NCI-H187 treated with DMSO at 0.1 percent for 48 hours (cell line): Measurements from ENCODE around the gene ROS1.
"Not testable (repeated sequence)": the region's sequence is repeated elsewhere in the genome, so short reads cannot be mapped to it uniquely, and the experiment has no call there.

Experiments used
- DNase-seq: peaks from one replicate; lab custom pipeline; 2025; lab: John Stamatoyannopoulos, UW

Gene ROS1

DNA sequence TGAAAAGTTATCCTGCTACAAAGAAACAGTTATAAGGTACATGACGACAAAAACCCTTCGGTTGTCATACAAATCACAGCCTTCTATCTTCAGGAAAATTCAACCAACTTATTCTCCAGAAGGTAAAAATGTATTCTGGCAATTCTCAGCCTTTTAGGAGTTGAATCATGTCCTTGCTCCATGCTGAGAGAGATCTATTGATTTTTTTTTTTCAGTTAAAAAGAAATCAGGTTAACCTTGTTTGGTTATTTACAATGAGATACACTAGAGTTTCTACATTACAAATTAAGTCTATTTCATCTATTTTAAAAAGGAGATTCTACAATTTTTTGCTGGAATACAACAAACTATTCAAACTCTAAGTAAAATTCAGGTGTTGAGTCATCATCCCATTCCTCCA lies 45.4 kb downstream of the ROS1 start:
- DNase-seq, result no peak

DNA sequence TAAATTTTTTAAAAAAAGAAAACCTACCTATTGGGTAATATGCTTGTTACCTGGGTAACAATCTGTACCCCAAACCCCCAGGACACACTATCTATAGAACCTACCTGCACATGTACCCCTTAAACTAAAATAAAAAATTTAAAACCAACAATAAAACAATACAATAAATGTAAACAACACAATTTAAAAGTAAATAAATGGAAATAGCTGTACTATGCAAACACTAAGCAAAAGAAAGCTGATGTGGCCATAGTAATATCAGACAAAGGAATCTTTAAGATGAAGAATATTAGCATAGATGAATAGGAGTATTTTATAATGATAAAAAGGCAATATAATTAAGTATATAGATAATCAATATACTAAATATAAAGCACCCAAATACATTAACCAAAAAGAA lies 50.3 kb downstream of the ROS1 start:
- no peak for DNase-seq

DNA sequence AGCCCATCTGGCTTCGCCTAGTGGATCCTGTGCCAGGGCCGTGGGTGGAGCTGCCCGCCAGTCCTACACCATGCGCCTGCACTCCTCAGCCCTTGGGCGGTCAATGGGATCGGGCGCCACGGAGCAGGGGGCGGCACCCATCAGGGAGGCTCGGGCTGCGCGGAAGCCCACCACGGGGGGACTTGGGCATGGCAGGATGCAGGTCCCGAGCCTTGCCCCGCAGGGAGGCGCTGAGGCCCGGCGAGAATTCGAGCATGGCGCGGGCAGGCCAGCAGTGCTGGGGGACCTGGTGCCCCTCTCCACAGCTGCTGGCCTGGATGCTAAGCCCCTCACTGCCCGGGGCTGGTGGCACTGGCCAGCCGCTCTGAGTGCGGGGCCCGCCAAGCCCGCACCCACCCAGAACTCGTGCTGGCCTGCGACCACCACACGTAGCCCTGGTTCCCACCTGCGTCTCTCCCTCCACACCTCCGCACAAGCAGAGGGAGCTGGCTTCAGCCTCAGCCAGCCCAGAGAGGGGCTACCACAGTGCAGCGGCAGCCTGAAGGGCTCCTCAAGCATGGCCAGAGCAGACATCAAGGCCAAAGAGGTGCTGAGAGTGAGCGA lies 52.4 kb downstream of the ROS1 start:
- DNase-seq, result no peak

DNA sequence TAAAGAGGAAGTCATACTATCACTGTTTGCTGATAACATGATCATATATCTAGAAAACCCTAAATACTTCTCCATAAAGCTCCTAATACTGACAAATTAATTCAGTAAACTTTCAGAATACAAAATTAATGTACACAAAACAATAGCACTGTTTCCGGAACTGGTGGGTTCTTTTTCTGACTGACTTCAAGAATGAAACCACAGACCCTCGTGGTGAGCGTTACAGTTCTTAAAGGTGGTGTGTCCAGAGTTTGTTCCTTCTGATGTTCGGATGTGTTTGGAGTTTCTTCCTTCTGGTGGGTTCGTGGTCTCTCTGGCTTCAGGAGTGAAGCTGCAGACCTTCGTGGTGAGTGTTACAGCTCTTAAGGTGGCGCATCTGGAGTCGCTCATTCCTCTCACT lies 53.5 kb downstream of the ROS1 start:
- DNase-seq, result not testable (repeated sequence)

DNA sequence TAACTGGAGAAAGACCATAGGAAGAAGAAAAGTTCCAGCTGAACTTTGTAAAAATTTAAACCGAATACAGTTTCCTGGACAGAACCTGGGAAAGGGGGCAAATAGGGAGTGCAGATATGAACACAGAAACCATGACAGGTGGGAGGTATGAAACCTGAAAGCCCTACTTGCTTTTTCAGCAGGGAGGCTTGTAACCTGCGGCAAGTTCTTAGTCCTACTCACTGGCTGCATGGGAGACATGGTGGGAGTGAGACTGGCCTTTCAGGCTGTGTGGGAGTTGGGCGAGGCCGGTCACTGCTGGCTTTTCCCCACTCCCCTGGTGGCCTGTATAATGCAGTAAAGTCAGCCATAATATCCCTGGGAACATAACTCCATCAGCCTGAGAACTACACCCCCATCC lies 54.2 kb downstream of the ROS1 start:
- no peak for DNase-seq

DNA sequence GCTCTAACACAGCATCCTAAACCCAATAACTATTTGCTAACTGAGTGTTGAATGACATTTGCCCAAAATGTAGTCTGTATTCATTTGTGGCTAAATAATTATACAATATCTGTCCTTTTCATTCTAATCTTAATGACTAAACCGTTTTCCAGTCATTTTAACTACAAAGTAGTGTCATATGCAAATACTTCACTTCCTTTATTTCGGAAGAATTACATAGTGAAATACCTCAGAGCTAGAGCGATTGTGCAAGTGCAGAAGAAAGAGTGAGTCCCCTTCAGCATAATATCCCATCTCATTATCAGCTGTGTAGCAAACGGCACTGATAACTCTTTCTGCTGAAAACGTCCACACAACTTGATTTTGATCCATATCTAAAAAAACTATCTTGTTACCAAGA lies 66.2 kb downstream of the ROS1 start:
- DNase-seq, result no peak

DNA sequence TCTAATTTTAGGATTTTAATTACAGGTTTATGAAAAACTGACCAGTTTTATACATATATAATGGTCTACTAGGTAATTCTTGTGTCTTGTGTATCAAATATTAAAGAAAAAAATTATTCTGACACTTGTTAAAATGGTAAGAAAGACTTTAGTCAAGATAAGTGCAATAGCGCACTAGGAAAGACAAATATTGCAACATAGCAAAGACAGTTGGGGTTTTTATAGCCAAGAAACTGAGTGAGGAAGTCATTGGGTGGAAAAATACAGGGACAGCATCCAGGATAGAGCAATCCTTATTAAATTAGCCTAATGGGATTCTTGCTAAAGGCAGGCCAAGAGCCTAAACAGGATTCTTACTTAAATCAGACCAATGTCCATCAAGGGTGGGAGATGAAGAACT lies 71.1 kb downstream of the ROS1 start:
- DNase-seq, result no peak

DNA sequence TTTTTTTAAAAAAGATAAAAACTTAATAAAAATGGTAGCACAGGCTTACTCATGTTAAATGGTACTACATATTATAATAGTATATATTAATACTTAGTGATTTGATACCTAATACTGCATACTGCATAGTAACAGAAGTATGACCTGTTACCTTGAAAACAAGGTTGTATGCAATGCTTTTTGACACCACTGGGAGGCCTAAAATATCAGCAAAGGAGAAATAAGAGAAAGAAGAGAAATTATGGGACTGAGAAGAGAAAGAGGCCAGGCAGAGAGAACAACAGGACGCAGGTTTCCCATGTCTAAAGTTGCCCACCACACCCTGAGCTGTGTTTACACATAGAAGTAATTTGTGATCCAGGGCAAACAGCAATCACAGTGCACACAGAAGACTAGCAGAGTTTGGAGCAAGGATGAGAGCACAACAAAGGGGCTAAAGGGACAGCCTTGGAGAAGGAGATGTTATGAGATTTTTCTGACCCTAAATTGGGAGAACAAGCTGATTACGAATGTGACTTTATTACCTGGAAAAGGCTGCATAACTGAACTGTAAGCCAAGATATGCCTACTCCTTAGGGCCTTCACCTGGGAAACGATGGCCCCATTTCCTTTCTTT lies 73.2 kb downstream of the ROS1 start:
- DNase-seq, result no peak

DNA sequence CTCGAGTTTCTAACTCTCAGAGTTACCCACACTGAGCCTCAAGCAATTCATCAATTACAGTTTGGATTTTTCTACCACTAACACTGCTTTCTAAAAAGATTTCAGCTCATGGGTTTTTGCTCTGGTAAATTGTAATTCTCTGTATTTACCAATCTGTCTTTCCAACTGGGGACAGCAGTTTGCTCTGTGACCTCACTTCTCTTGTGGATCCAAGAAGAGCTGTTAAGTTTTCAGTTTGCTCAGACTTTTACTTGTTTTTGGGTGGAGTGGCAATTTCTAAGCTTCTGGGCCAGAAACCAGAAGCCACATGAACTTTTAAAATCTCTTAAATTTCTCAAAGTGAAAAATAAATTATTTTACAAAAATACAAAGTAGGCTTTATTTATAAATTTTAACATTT lies 74.2 kb downstream of the ROS1 start:
- DNase-seq, result no peak

DNA sequence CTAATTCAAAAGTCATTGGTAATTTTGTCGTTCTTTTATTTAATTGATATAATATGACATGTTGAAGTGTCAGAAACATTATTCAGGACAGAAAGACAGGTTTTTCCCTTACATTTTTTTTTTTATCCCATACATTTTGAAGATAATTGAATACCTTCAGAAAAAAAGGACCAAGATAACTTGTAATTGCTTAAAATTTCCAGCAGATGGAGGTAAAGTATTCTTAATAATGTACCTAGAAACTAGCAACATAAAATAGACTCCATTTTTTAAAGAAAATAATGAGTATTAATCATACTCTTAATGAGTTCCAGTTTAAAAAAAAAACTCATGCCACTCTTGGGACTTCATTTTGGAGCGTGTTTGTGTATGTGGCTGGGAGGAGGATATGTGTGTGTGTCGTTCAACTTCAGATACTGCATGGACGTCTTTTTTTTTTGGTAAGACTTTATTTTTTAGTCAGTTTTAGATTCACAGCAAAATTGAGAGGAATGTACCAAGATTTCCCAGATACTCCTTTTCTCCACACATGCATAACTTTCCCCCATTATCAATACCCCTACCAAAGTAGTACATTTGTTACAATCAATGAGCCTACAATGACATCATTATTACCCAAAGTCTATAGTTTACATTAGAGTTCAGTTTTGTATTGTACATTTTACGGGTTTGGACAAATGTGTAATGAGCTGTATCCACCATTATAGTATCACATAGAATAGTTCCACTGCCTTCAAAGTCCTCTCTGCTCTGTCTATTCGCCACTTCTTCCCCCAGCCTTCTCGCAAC lies 79.4 kb downstream of the ROS1 start:
- DNase-seq, result peak; percentile 2

DNA sequence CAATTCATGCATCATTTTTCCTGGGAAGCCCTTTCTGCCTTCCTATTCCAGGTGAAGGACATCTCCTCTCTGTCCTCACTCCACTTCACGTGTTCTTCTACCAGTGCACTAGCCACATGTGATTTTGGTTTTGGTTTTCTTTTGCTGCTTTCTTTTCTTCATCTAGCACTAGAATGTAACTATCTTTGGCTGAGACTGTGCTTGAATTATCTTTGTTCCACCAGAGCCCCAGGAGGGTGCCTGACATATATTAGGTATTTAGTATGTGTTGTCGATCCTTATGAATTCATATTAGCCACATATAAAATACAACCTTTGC lies 80.5 kb downstream of the ROS1 start:
- no peak for DNase-seq

DNA sequence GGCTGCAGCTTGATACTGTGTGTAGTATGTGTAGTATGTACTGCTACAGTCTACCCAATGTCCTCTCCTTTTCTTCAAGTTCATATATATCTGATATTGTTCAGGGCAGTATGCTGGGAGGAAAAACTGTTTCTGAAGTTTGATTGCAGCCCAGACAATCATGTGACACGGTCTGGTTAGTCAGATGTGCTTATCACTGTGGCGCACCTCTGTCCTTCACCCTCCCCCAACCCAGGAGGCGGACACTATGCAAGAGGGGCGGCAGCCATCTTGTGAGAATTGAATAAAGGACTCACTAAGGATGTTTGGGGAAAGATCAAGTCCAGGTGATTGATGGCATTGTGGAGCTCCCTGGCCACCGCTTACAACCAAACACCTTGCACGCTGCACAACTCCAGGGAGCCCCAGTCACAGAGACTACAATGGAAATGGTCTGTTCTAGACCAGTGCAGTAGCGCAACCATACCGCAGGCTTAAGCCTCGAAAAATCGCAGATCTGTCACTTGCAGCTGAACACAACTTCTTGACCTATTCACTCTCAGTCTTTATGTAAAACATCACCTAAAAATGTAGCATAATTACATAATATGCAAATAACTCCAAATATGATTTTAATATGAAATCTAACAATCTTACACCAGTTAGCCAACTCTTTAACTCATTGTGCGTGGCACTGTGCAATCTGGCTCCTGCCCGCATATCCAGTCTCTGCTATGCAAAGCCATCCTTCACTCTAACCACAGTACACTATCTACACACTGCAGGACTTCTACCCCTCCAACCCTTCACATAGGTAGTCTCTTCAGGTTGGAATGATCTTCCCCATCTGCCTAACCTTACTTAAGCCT lies 81.1 kb downstream of the ROS1 start:
- no peak for DNase-seq

DNA sequence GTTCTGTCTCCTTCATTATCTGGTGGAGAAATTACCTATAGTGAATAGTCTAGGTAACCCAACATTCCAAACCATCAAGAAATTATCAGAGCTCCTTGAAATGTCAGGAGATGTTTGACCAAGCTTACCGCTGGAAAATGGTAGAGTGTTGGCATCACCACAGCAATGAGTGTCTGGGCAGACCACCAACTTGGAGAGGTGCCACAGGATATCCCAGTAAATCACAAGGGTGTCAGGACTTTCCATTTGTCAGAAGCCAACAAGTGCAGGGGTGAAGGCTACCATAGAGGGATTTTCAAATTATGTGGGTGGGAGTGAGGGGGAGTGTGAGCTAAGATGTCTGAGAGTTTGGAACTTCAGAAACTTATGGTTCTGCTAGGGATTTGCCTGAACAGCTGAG lies 87.2 kb downstream of the ROS1 start:
- no peak for DNase-seq

DNA sequence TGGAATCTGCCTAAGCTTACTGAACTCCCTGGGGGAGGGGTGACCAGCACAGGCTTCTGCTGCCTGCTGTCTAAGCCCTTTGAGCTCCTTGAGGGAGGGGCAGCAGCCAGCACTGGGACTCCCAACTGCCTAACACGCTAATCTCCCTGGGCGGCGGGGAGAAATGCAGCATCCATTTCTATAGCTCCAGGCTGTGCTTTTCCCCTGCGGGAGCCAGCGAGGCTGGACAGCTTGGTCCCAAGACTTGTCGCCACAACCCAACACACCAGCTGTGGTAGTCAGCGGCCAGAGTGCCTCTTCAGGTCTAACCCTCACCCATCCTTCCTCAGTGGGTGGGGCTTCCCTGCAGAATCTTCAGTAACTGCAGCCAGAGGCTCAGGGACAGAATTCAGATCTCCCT lies 95.8 kb downstream of the ROS1 start:
- no peak for DNase-seq

DNA sequence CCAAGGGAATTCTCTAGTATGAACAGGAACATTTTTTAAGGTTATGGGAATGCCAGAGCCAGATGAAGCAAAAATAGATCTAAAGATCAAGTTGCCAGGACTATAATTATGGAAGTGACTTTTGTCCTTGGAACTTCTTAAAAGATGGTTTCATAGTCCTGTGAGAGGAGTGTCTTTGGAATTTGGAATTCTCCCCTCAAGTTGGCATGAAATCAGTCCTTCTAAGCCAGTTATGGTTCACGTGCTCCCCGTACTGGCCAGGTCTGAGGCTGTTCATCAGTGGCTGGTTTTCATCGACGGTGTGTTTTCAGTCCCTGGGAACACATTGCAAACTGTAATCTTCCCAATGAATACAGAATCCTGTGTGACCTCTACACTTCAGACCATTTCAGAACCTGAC lies 97.2 kb downstream of the ROS1 start:
- DNase-seq, result no peak

DNA sequence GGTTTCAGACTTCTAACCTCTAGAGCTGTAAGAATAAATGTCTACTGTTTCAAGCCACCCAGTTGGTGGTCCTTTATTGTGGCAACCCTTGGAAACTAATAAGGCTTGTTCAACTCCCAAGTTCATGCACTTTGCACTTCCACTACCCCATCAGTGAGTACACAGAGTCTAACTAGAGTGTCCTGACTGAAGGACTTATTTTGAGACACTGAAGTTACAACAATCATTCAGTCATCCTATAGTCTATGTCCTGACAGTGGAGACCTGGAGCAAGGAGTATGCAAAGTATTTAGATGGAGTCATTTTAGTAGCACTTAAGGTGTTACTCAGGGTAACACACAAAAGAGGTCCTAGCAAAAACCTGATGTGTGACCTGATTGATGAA lies 97.7 kb downstream of the ROS1 start:
- DNase-seq, result no peak

DNA sequence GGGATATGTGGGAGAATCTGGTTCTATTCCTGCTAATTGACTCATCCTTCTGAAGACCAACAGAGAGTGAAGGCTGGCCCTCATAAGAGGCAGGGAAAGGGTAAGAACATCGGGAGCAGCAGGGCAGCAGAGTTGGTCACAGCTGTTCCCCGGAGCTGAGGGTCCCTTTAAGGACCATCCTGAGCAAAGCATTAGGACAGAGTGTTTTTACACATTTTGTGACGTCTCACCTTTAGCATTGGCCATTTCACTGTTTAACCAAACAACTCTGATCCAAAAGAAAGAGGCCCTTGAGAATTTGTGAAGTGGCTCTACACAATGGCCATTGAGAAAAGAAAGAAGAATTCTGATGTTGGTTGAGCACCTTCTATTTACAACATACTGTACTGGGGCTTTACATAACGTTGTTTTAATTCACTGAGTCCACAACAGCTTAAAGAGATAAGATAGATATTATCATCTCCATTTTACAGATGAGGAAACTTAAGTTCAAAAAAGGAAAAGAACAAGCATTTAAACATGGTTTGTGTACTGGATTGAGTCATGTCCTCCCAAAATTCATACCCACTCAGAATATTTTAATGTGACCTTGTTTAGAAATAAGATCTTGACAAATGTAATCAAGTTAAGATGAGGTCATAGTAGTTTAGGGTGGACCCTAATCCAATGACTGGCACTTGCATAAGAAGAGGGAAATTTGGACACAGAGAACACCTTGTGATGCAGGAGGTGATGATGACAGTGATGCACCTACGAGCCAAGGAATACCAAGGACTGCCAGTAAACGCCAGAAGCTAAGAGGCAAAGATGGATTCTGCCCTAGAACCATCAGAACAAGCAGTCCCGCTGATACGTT lies 98.4 kb downstream of the ROS1 start:
- DNase-seq, result no peak

DNA sequence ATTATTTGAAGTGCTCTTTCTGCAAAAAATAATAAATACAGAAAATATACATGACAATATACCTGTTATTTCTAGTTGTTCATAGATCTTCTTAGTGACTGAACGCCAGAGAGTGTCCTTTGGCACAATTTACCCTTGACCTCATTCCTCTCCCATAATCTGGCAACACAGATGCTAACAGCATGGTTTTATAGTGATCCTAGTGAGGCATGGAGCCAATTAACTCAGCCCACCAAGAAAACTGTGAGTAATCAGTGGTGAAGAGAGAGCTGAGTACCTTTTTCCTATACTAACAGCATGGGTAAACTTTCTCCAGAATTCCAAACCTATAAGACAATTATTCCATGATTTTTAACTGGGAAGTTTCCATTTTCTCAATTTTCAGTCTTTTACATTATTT lies 99.3 kb downstream of the ROS1 start:
- DNase-seq, result no peak

DNA sequence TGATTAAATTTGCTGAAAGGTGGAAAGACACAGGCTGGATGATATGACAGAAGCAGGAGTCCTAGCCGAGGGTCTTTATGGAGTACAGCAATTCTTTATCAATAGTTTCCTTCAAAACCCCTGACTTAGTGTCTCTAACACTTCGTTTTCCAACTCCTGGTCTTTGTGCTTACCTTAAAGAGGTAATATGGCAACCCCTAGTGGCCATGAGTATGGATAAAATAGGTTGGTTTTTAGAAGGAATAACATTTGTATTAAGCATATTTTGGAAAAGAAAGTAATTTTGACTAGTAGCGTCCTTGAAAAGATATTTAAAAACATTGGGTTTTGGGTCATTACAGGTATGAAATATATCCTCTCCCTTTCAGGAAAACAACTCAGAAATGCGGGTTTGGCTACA lies 108.5 kb downstream of the ROS1 start:
- no peak for DNase-seq

DNA sequence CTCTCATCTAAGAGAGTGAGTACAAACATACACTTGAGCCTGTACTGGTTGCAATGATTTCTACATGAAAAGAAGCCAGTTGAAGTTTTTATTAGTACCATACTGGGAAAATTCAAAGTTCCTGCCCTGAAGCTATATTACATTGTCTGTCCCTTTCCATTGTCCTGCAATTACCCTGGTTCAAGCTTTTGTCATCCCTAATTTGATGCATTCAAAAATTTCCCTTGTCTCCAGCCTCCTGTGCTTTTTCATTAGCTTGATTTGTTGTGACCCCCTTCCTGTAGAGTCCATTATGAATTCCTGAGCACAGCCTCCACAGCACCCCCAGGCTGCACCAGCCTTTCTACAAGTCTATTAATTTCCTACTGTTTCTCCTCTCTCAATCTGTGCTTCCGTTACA lies 114.0 kb downstream of the ROS1 start:
- DNase-seq, result no peak

DNA sequence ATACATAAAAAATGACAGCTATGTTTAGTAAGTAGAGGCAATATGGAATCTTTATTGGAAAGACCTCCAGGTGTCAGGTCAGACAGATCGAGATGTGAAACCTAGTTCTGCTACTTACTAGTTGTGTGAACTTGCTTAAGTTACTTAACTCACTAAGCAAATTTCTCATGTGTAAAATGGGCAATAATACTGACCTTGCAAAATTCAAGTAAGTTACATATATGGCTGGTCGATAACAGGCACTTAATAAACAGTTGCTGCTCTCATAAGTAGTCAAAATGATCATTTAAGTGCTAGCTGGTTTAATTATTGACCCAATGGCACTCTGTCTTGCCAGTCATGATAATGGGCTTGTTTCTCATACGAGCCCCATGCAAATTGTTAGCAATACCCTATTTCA lies 114.4 kb downstream of the ROS1 start:
- no peak for DNase-seq

DNA sequence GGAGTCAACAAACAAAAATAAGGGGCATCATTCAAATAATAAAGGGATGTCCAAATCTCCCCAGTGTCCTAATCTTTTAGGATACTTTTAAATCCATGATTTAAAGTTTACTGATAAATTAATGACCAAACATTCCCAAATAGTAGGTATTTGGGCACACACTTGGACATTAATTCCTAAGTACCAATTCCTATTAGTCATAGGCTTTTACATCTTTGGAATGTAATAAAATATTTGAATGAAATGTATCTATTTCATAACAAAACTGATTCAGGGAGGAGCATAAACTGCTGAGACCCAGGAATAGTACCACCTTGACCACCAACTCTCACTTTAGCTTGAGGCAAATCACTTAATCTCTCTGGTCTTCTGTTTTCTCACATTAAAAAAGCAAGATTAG lies 116.1 kb downstream of the ROS1 start:
- DNase-seq, result no peak
